GM19238 (cell line): ENCODE data around the gene F8A3.
"Not testable (repeated sequence)": the region's sequence is repeated elsewhere in the genome, so short reads cannot be mapped to it uniquely, and the experiment has no call there.

ENCODE experiments used
- DNase-seq: peaks from one replicate; pipeline ENCODE4 v3.0.0; 2011; ENCODE audit warnings: low spot score; ENCODE audit not compliant: insufficient read length

F8A3 gene

GRCh38 chrX:155458471-155458870, at the start of gene F8A3:
Gene F8A3, minus strand, starts transcription at chrX:155458620. Its CDS starts 20 bp downstream, at chrX:155458600.
- not testable (repeated sequence) for DNase-seq

- DNase-seq = no peak
Observed at GRCh38 chrX:155505296-155505695, 46.9 kb upstream of the F8A3 start.

DNA sequence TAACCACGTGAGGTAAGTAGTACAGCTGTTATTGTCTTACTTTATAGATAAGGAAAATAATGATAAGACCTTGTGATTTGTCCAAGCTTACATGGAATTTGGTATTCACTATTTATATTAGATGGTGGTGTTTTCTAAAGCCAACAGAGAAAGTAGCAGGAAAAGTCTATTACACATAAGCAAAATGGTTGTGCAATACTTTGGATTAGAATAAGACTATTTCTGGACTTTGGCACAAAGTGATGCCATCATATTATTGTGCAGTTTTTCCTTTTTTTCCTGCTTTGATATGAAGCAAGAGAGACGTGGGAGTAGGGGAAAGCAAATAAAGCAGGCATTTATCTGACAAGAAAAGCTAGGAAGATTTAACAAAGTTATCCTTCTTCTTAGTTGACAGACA, 36.7 kb upstream of the F8A3 start:
- DNase-seq = not testable (repeated sequence)

- DNase-seq = not testable (repeated sequence)
Observed at GRCh38 chrX:155491421-155491820, 33.0 kb upstream of the F8A3 start.

DNA sequence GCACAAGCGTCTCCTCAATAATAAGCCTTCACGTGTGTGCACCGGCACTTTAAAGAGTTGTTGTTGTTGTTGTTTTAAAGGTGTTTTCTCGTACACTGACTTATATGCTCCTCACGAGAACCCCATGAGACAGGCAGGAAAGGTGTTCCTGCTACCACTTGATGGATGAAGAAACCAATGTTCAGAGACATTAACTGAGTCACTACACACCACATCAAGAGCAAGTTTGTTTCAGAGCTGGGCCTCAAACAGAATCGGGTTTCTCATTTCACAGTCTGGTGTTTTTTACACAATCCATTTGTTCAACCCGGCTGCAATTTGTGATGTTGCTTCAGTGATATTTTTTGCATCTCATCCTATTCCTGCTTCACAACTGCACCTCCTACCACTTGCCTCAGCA, 18.7 kb upstream of the F8A3 start:
- DNase-seq = not testable (repeated sequence)

DNA sequence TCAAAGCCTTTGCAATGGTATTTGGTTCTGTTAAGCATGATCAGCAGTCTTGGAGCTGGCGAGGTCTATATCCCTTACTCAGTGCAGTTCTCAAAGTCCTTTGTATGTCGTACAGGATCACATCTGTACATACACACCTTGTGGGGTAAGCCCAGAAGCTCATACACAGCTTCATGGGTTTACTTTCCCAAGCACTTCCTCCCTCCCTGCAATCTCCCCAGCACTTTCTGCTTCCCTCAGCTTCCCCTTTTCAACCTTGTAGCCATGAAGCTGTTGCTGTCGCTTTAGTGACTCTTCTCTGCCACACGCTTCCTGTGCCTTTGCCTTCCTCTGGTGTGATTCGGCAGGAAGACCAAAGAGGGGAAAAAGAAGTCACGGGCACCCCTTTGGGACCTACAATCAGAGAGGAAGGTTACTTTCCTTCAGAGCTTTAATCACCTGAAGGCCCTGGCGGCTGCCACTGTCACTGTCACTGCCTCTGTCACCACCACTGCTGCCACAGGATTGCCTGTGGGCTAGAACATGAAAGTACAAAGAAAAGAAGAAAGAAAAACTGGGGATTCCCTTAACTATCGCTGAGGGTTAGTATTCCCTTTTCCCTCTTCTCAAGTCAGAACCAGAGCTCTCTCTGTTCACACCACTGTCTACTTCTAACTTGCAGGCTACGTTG, 8.0 kb upstream of the F8A3 start:
- not testable (repeated sequence) for DNase-seq

GRCh38 chrX:155460501-155460900, 2.1 kb upstream of the F8A3 start:
- DNase-seq = not testable (repeated sequence)

- not testable (repeated sequence) for DNase-seq
Observed at GRCh38 chrX:155457761-155458447, 516 bp downstream of the F8A3 start.

GRCh38 chrX:155441097-155441496, 17.3 kb downstream of the F8A3 start:
- DNase-seq = no peak

DNA sequence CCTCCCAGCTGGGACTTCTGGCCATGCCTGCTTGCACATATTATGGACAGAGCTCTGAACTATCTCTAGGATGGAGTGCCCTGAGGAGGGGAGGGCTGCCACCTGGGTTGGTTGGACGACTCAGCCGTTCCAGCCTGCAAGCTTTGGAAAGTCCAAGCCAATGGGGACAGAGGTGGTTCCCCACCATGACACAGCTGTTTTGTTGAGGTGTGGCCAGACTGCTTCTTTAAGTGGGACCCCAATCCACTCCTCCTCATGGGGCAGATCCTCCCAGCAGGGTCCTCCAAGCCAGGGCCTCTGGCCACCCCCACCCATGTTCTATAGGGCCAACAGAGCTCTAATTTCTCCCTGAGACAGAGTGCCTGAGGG, 22.7 kb downstream of the F8A3 start:
- no peak for DNase-seq

DNA sequence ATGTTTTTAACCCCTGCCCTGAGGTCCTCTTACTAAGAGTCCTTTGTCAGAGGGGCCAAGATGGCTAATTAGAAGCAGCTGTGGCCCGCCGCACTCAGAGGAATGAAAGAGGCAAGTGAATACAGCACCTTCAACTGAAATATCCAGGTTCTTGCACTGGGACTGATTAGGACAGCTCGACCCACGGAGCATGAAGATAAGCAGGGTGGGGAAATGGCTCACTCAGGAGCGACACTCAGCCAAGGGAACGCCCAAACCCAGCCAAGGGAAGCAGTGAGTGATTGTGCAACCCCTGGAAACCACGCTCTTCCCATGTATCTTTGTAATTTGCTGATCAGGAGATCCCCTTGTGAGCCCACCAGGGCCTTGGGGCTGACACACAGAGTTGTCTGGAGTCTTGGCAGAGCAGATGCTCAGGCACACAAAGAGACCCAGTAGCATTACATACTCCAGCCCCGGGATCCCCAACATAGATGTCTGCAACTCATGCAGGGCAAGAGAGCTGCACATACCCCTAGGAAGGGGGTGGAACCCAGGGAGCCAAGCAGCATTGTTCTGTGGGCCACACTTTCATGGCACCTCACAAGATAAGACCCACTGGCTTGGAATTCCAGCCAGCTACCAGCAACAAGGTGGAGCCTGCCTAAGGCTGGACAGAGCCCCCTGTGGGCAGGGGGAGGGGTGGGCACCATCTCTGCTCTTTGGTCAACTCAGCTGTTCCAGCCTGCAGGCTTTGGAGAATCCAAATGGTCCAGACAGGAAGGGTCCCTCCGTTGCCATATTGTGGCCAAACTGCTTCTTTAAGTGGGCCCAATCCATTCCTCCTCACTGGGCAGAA, 23.3 kb downstream of the F8A3 start:
- DNase-seq = no peak

GRCh38 chrX:155417769-155418168, 40.7 kb downstream of the F8A3 start:
- DNase-seq = no peak
